GM19463 (cell line): ENCODE measurements around the gene BICD2.
"Not testable (repeated sequence)": the region's sequence is repeated elsewhere in the genome, so short reads cannot be mapped to it uniquely, and the experiment has no call there.

Experiments
- ATAC-seq: cut with Tn5 transposase; IDR thresholded peaks from one replicate; pipeline ENCODE4 v1.9.1; 2021; ENCODE audit warnings: mild to moderate bottlenecking, moderate library complexity; ENCODE audit not compliant: unreplicated experiment

The BICD2 gene

DNA sequence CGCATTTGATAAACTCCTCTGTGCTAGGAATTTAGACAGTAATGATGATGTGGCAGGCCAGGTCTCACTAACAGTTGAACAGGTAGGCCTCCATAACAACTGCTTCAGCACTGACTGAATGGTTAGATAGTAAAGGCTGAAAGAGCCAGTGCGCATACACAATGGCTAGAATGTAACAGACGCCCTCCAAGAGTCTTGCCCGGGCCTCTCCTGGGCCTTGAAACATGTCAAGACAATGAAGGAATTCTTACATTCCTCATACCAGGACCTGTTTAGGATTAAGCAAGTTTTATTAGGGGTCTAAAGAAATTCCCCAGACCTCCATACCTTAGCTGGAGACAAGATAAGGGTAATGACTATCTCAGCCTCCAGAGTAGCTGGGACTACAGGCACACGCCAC lies 6.7 kb upstream of the BICD2 start:
- no peak for ATAC-seq

DNA sequence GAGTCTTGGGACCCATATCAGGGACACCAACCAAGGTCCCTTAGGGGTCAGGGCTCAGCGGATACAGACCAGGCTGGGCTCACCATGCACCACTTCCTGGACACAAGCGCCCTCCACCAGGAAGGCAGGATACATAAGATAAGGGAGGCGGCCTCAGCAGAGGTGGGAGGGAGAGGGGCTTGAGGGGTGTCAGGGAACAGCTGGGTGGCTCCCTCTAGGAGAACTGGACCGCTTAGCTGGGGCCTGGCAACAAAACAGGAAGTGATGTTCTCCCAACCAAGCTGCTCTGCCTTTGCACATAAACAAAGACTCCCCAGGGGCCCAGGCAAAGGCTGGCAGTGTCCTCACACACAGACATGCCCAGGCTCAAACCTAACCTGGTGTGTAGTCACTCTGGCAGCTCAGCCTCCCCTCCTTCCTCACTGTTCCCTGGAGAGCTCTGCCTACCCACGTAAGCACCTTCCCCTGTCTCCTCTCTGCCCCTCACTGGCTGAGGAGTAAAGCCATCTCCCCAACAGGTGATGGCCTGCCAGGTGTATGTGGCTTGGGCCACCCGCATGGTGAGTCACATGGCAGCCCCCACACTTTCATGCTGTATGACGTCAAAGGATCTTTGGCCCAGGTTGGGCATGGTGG lies 5.8 kb upstream of the BICD2 start:
- no peak for ATAC-seq

DNA sequence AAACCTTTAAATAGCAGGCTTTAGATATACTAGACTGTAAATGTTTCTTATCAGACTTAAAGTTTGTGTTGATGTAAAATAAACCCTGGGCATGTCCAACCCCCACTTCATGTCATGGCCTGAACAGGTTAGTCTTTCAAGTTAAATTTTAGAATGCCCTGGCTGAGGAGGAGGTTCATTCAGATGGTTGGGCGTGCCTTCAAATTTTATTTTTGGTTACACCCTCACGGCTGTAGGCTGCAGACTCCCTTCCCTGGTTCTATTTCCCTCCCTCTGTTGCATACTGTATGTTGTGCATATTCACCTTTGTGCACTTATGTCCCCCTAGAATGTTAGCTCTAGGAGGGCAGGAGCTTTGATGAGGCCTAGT lies 5.3 kb upstream of the BICD2 start:
- no peak for ATAC-seq

DNA sequence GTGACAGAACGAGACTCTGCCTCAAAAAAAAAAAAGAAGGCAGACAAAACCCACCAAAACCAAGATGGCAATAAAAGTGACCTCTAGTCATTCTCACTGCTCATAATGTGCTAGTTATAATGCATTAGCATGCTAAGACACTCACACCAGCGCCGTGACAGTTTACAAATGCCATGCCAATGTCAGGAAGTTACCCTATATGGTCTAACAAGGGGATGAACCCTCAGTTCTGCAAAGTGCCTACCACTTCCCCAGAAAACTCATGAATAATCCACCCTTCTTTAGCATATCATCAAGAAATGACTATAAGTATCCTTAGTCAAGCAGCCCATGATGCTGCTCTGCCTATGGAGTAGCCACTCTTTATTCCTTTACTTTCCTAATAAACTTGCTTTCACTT lies 4.7 kb upstream of the BICD2 start:
- ATAC-seq: no peak

DNA sequence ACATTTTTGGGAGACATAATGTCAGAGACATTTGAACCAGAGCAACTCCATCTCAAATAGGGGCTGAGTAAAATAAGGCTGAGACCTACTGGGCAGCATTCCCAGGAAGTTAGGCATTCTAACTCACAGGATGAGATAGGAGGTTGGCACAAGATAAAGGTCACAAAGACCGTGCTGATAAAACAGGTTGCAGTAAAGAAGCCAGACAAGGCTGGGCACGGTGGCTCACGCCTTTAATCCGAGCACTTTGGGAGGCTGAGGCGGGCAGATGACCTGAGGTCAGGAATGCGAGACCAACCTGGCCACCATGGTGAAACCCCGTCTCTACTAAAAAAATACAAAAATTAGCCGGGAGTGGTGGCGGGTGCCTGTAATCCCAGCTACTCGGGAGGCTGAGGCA lies 4.2 kb upstream of the BICD2 start:
- not testable (repeated sequence) for ATAC-seq

DNA sequence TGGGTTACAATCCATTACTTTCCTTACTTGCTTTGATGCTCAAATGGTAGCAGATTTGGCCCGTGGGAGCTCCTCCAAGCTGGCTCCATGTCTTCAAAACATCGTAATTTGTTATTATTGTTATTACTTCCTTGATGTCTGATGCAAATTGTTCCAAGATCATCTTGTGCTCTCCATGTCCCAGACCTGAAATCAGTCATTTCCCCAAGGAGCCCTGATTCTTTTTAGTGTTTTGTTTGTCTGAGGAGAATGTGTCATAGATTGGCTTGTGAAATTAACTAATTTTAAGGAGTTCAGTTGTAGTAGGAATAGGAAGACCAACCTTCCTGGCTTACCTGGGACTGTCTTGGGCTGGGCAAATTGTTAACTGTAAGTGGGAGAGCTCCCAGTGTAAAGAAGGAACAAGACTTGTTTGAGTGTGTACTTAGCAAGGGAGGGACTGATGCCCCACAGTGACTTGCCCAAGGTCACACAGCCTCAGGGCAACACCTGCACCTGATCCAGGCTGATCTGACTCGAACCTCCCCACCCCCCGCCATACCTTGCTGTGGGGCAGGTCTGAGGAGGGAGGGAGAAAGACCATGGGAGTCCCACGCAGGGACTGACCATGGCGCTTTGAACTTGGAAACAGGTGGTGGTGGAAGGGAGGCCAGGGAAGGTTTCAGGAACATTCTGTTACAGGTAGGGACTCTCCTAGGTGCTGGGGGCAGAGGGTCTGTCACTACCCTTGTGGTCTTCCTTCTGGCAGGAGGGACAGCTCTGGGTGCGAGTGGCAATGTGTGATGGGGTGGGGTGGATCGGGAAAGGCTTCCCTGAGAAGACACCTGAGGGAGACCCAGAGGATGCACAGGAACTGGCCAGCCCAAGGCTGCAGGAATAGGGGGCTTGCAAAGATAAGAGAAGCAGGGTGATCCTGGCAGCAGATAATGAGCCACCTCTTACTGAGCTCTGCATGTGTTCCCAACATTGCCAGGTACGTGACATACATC lies 2.7 kb upstream of the BICD2 start:
- ATAC-seq: no peak

DNA sequence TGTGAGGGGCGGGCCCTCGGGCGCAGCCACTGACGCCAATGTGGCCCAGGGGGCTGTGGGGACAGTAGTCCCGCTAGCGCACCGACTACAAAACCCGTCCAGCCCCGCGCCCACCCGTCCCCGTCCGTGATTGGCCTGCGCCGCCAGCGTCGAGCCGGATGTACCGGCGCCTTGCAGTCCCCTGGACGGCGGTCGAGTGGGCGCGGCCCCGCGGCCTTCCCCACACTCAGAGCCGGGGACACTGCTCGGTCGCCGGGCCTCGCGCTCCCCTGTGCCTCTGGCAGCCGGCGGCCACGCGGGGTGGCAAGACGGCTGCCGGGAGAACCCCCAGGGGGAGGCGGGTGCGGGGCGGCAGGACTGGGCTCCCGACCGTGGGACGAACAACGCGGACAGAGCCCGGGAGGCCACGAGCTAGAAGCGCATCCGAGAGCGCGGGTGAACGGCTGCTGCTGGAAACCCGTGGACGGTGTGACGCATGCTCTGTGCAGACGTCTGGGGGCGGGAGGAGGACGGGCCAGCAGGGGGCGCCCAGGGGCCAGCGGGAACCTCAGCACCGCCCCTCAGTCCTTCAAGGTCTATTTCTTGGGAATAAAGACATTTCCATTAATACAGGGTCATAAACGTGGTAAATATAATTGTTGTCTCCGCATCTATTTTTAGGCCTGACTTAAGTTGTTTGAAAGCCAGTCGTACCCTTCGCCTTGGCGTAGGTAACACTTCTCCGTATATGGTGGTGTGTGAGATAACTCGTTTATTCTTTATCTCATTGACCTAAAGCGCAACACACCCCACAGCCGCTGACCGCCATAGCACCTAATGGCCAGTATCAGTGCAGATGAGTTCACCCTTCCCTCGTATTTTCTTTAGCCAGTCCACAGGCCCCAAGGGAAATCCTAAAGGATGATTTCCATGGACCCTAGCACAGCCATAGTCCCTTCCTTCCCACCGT lies 629 bp upstream of the BICD2 start:
- ATAC-seq: peak; percentile 93

DNA sequence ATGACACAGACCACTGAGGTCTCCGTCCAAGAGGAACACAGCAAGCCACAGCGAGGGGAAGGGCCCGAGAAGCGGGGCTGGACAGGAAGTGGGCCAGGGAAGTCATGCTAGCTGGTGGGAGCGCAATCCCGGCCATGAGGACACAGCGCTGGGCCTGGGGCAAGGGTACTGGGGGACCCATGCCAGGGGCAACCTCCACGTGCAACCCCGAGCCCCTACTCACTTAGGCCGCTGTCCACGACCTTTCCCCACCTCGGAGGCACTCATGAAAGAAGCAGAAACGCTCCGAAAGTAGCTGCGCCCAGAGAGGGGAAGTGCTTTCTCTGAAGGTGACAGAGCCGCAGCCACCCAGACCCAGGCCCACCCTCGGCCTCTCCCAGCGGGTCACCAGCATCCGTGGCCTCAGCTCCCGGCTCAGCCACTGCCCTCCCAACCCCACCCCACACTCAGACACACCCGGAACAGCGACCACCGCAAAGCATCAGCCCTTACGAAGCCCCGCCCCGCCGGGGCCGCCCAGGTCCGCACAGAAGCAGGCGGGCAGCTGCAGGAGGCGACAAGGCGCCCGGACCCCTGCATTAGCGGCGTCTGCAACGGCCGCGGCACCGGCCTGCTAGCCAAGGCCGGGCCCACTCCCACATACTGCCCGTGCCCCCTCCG lies 782 bp downstream of the BICD2 start:
- no peak for ATAC-seq

DNA sequence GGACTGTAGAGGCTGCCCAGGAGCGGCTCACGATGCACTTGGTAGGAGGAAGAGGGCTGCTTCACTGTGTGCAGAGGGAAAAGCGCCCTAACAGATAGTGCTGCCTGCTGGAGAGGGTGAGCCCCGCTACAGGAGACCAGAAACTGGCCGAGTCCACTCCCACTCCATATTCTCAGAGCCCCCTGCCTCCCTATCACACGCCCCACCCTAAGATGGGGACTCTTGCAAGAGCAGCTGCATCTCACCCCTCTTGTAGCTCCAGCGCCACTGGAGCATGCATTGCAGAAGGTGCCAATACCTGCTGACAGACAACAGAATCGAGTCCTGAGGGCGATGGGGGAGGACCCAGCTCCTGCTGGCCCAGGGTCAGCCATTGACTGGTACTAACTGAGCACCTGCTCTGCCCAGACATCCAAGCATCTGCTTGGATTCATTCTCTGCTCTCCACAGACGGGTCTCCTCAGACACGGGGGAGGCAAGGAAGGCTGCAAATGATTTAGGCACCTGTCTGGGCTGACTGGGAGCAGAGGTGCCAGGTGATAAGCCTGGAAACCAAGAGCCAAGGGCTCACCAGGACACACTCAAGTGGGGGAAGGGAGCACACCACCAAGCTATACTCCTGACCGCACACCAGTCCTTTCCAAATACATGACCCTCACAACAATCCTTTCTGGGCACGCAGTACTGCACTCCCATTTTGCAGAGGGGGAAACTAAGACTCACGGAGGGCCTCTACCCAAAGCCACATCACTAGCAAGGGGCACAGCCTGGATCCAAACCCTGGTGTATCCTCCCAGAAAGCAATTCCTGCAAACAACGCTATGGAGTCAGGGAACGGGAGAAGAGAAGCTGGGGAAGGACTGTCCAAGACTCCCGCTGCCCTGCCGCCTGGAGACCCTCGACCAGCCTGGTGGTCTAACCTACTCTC lies 1.6 kb downstream of the BICD2 start:
- no peak for ATAC-seq

DNA sequence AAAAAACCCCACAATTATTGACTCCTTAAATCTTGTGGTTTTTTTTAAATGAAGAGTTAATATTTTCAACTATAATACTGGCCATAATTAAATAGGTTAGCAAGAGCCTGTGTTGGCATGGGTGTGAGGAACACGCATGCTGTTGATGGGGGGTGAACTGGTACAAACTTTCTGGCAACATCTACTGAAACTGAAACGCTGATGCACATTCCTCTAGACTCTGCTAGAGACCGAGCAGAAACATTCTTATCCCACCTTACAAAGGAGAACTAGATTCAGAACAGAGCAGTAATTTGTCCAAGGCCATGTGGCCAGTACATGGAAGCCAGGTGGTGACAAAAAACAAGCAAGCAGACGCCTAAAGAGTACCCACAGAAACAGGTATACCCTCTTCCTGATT lies 2.4 kb downstream of the BICD2 start:
- no peak for ATAC-seq

DNA sequence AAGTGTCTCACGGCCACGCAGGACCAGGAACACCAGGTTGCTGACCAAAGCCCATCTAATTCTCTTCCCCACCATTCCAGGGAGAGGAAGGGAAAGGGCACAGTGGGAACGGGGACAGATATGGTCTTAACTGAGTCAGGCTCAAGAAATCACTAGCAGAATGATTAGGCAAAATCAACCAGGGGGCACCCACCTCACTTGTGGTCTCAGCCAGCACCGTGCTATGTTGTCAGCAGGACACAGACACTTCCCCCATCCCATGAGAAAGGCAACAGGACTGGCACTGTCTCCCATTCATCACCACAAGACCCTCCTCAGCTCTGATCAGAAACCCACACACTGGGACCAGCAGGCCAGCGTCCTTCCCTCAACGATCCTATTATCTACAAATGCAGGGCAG lies 2.9 kb downstream of the BICD2 start:
- ATAC-seq: no peak

DNA sequence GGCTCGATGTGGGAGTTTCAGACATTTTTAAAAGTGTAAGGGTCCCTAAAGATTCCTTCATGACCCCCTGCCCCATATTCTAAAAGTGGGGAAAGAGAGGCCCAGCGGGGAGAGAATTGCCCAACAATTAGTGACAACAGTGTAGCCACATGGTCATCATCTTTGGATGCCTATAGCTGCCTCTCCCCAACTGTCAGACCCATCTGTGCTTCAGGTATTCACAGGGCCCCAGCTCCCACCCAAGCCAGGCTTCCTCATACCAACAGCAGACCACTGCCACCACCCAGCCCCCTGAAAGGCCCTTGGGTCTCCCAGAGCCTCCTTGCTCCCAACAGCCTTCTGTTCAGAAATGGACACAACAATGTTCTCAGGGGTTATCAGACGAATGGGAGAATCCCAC lies 4.1 kb downstream of the BICD2 start:
- no peak for ATAC-seq

DNA sequence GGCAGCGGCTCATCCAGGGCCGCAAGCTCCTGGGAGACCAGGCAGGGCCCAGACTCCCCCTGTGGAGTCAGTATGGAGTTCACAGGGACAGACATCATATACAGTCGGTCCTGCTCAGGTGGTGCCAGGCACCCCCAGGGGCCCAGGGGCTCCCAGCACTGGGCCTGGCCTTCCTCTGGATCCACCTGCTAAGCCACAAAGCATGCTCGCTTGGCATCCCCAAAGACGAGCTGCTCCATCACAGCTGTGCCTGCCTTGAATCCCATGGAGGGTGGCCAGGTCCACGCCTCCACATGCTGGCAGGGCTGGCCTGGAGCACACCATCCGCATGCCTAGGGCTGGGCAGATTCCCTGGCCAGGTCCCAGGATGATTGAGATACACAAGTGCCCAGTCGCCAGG lies 4.6 kb downstream of the BICD2 start:
- no peak for ATAC-seq

DNA sequence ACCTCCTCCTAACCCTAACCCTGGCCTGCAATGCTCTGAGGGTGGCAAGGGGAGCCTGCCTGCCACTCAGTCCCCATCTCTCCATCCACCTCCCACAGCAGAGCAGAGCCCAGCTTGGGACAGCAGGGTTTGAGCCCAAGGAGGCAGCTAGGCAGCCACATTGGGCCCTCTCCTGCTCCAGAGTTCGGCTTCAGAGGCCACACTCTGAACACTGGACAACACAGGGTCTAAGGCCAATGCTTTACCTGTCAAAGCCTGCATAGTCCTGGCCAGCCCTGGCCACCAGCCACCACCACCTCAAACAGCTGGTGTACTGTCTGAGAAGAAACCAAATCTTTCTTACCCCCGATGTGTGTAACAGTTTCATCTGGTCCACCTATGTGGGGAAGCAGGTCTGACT lies 5.2 kb downstream of the BICD2 start:
- no peak for ATAC-seq

DNA sequence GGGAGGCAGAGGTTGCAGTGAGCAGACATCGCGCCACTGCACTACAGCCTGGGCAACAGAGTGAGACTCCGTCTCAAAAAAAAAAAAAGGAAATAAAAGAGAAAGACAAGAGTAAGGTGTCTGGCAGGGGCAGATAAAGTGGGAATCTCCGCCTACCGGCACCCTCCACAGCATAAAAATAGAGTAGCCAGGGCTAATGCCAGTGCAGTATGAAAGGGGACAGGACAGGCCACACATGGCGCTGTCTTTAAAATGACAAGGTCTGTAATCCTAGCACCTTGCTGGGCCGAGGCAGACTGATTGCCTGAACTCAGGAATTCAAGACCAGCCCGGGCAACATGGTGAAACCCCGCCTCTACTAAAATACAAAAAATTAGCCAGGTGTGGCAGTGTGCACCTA lies 7.8 kb downstream of the BICD2 start:
- no peak for ATAC-seq

DNA sequence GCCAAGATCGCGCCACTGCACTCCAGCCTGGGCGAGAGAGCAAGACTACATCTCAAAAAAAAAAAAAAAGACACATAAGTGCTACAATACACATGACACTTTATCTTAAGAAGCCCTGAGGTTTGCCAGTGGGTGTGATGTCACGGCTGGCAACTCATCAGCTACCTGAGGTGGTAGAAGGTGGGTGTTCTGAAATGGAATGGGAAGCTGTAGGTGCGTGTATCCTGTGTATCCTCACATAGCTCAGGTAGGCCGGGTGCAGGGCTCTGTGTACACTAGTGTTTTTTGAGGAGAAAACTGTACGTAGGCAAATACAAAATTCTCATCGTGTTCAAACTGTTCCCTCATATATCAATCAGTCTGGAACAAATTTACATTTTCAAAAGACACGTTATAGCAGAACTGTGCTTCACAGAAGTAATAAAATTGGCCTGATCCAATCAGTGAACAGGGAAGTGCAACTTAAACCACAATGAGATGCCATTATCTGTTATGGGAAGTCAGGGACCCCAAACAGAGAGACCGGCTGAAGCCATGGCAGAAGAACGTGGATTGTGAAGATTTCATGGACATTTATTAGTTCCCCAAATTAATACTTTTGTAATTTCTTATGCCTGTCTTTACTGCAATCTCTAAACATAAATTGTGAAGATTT lies 10.4 kb downstream of the BICD2 start:
- no peak for ATAC-seq

DNA sequence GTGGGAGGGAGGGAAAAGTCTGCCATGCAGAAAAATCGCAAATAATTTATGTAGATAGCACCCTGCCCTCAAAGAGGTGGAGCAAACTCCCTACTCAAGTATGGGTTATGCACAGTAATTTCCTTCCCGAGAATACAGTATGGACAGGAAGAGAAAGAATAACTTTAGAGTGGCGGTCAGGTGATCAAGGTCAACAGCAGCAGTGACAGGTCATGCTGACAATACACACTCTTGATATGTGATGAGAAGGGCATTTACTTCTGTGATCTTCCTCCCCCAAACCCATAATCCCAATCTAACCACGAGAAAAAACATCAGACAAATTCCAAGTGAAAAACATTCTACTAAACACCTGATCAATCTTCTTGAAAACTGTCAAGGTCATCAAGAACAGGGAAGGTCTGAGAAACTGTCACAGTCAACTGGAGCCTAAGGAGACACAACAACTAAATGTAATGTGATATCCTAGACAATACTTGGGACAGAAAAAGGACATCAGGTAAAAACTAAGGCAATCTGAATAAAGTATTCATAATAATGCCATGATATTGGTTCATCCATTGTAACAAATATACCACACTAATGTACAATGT lies 11.7 kb downstream of the BICD2 start:
- ATAC-seq: no peak

DNA sequence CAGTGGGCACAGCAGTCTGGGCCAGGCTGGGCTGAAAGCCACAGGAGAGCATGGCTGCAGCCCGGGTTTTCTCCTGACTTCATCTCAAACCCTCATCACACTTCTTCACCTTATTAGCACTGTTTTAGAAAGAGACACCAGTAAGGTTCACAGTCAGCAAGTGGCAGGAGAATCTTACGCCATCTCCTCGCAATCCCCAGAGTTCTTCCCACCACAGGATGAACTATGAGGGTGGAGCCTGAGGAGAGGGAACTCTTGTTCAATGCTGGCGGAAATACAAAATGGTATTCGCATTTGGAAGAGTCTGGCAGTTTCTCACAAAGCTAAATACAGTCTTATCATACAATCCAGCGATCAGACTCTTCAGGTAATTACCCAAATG lies 14.7 kb downstream of the BICD2 start:
- no peak for ATAC-seq
